Measurements from ENCODE around the gene EVI2B. TPM values are rescaled to one million over a fixed set of nuclear protein-coding genes. Genes with fewer than 3 reads are reported as not detected.

EVI2B gene
- total RNA-seq, 4 donors from 2014 or later = 3.0 to 11.8 (median 4.8) TPM

DNA sequence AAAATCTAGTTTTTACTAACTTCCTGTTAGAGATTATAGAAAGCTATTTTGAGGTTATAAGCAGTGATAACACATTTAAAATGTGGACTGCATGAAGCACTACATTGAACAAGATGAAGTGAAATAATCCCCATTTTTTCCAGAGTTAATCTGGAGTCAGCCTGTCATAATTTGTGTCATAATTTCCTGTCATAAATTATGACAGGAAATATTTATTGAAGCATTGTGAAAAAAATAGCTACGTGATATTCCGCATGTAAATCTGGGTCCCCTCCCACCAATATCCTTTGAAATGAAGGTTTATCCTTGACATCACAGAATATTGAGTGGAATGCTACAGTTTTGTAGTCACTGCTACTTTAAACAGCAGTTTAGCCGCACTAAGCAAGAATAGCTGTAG is 56.9 kb downstream of the EVI2B start:
- TF ChIP-seq, protein P1, sequence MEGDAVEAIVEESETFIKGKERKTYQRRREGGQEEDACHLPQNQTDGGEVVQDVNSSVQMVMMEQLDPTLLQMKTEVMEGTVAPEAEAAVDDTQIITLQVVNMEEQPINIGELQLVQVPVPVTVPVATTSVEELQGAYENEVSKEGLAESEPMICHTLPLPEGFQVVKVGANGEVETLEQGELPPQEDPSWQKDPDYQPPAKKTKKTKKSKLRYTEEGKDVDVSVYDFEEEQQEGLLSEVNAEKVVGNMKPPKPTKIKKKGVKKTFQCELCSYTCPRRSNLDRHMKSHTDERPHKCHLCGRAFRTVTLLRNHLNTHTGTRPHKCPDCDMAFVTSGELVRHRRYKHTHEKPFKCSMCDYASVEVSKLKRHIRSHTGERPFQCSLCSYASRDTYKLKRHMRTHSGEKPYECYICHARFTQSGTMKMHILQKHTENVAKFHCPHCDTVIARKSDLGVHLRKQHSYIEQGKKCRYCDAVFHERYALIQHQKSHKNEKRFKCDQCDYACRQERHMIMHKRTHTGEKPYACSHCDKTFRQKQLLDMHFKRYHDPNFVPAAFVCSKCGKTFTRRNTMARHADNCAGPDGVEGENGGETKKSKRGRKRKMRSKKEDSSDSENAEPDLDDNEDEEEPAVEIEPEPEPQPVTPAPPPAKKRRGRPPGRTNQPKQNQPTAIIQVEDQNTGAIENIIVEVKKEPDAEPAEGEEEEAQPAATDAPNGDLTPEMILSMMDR (IDR thresholded peaks at IDR 0.05) = no peak
- no peak for TF ChIP-seq POLR2A (IDR thresholded peaks at IDR 0.05)
- DNase-seq = no peak
- intact Hi-C loops (cut with DNase I) = no loop called here
- Histone ChIP-seq H3K4me3 (replicated peaks in 1 of 3) (no peak overlapping the region), H3K4me1 (no peaks in the 10 kb centered on the region), H3K27me3 (no peaks in the 10 kb centered on the region), H3K27ac (no peak overlapping the region), H3K36me3 (peaks cover 3 to 4% of the 10 kb centered on the region in 2 donors), H3K9me3 (no peaks in the 10 kb centered on the region)
- WGBS, 2 donors = 83 to 85% methylated on average over 3 of the region's 3 CpGs

DNA sequence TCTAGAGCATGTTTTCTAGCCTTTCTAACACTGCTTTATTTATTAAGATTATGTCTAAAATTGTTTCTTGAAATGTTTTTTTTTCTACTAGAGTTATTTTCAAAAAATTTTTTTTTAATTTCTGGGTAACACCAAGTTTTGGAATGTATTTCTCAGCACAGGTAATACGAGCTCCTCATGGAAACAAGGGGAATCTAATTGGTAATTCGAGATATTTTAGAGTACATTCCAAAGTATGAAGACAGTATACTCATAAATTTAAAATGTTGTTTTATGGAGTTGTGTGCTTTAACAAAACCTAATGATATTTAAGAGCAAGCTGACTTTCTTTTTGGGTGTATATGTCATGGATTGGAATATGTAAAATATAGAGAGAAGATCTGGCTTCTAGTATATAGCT is 59.2 kb downstream of the EVI2B start:
- intact Hi-C loops (cut with DNase I) = no loop called here
- DNase-seq = no peak
- Histone ChIP-seq H3K27ac (no peak overlapping the region), H3K36me3 (no peaks in the 10 kb centered on the region), H3K4me1 (peaks cover 0 to 8% of the 10 kb centered on the region in 2 donors), H3K4me3 (replicated peaks in 1 of 3) (no peak overlapping the region), H3K27me3 (no peaks in the 10 kb centered on the region), H3K9me3 (no peaks in the 10 kb centered on the region)
- 96 to 99% methylated on average over 2 of the region's 2 CpGs for WGBS, 2 donors
- TF ChIP-seq, protein P1 (IDR thresholded peaks at IDR 0.05) = no peak
- TF ChIP-seq POLR2A (IDR thresholded peaks at IDR 0.05) = no peak

Other genes starting within 250 kb of the EVI2B start
- gene NF1, start 219.1 kb downstream of the EVI2B start, total RNA-seq = 100 to 1,000 TPM; 102 to 208 (median 129) TPM
- gene OMG, start 16.8 kb downstream of the EVI2B start, total RNA-seq = 1 to 10 TPM in 1 of 4 donors, under 1 TPM in 1, not detected in 2; 0.45 to 2.1 TPM
- 10 to 100 TPM in 1 of 4 donors, 1 to 10 TPM in 2, under 1 TPM in 1; 0.71 to 16.1 (median 2.1) TPM for gene EVI2A, start 7.6 kb upstream of the EVI2B start, total RNA-seq
- 10 to 100 TPM; 21.1 to 44.5 (median 24.9) TPM for gene RAB11FIP4, start 77.6 kb upstream of the EVI2B start, total RNA-seq

All from thyroid gland (tissue), 4 donors.